ENCODE data around the gene AGBL1.

AGBL1 gene

DNA sequence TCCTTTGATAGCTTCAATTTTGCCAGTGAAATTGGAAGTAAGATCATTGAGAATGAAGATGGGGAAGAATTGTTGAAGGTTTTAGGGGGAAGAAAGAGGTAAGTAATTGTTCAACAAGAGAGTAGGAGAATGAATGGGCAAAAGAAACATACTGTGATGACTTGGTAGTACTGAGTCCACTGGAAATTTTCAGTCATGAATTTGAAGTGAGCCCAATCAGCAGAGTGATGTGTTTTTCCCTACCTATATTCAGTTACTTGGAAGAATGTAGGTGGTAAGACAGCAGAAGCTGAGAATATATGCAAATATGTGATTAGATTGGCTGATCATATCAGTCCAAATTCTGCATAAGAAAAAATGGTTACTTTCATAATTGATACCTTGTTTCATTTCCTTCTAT, 569.6 kb downstream of the AGBL1 start:
- no peak for DNase-seq (ENCODE audit: low spot score)

DNA sequence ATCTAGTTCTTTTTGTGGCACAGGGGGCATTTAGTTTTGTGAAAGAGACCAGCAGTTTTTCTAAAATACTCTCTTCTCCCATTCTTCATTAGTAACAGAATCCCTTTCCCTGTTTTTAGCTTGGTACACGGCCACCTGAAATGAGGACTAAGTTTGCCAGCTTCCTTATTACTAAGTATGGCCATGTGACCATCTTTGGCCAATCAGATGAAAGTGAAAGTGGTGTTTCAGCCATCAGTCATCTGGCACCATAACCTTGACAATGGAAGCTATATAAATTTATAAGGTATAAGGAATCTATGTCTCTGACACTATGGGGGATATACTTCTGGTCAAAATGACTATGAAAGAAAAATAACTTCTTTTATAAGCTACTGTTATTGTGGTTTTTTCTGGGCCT, 570.4 kb downstream of the AGBL1 start:
- no peak for DNase-seq (ENCODE audit: low spot score)

GRCh38 chr15:86653344-86654197, 573.9 kb downstream of the AGBL1 start:
- no peak for DNase-seq (ENCODE audit: low spot score)

DNA sequence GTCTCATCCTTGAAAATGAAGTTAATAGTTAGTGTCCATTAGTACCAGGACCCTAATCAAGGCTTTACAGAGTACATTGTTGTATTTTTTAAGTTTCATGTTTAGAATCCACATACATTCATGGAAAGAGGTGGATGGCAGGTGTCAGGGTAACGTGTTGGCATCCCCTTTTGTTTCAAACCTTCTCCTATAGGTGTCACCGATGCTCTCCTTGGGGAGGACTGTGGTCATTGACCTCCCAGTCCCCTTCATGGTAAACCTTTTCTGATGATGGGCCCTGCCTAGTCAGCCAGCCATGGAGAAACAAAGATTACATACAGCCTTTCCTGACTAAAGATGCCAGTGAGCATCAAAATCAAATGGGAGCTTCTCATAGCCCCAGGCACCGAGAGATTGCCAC, 574.8 kb downstream of the AGBL1 start:
- no peak for DNase-seq (ENCODE audit: low spot score)

DNA sequence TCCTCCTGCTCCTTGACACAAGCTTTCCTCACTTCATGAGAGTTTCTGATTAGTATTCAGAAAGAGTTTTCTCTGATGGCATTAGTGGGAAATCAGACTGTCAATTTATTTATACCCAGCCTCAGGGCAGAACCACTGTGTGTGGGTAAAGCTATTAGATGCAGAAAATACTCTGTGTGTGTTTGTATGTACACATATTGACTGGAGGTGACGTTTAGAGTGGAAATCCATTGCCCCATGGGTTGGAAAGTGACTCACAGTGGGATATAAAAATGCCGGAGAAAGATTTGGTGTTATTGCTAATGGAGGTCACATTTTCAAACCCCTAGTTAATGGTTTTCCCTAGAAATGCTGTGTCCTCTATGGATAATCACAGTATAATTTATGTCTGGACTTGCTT, 577.6 kb downstream of the AGBL1 start:
- DNase-seq (ENCODE audit: low spot score) = no peak

- no peak for DNase-seq (ENCODE audit: low spot score)
Measured at GRCh38 chr15:86659724-86660411, 580.2 kb downstream of the AGBL1 start.

- DNase-seq (ENCODE audit: low spot score) = no peak
Measured at GRCh38 chr15:86661580-86661979, 581.9 kb downstream of the AGBL1 start.

- DNase-seq (ENCODE audit: low spot score) = no peak
Measured at GRCh38 chr15:86663304-86663703, 583.6 kb downstream of the AGBL1 start.

DNA sequence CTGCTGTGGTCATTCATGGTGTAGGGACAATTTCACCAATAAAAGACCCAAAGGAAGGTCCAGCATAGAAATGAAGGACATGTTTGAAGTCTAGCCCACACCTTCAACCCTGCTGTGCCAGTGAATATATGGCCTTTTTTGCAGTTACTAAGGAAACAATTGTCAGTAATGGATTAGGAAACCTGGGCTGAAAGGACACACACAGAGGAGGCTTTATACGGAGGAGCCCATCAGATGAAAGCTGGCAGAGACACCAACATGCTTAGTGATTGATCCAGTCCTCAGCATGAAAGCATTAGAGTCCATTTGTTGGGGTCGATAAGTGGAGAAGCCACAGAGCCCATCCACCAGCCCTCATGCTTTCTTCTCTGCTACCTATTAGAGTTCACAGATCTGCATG, 584.3 kb downstream of the AGBL1 start:
- DNase-seq (ENCODE audit: low spot score) = no peak

DNA sequence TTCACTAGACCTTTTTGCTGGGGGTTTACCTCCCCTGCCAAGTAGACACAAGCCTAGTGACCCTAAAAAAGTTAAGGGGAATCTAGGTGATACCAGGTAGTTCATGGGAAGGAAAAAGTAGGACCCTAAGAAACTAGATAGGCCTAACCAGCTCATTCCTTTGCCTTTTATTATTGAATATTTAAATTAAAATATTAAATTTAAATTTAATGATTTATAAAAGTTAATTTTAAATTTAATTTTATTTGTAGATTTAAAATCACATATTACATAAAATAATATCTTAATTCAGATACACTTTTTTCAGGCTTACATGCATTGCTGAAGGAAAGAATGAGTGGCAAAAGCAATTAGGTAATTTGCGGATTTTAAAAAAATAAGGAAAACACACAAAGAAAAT, 584.9 kb downstream of the AGBL1 start:
- DNase-seq (ENCODE audit: low spot score) = no peak

GRCh38 chr15:86676002-86676401, 596.3 kb downstream of the AGBL1 start:
- DNase-seq (ENCODE audit: low spot score) = no peak

DNA sequence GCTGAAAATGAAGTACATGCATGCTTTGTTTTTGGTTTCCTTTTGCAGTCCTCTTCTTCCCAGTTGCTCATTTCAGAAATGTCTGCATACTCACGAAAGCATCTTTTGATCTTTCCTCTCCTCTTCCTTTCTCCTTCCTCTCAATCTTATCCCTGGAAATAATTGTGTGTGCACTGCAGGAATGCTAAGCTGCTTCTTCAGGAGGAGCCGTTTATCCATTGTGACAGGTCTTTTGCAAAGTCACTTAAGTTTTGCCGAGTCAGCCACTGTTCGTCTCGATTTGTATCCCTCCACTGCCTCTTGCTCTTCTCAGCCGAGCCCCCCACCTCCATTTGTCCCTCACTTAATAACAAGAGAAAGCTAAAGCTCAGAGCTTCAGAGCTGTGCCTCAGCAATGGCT, 597.6 kb downstream of the AGBL1 start:
- no peak for DNase-seq (ENCODE audit: low spot score)

DNA sequence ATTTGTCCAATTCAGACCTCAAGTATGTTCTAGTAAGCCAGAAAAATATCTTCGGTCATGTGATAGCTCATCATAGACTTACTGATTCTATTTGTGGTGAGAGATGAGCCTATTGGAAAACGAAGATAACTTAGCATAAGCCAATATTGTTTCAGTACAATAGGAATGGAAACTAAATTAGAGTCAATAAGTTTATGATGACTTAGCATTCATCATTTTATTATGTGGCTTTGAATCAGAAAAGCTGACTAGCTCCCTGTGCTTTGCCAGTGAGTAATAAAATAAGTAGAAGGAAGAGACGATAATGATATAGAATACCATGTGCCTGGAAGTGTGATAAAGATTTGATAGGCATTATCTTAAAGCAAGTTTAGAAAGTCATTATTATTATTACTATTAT, 605.6 kb downstream of the AGBL1 start:
- DNase-seq (ENCODE audit: low spot score) = no peak

GRCh38 chr15:86689006-86689405, 609.3 kb downstream of the AGBL1 start:
- no peak for DNase-seq (ENCODE audit: low spot score)

DNA sequence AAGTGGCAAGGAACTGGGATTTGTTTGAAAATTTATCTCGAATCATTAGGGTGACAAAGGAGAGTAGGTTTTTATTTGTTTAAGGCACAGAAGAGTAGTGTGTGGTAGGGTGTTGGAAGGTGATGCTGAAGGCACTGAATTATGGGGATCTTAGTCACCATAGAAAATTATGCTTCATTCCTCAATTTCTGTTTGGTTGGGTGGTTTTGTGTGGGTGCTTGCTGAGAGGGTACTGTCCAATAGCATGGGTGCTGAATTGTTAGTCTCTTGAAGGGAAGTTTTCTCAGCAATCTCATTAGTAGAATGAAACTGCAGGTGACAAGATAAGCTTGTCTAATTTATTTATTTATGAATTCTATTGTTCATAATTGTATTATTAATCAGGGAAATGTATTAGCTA, 610.9 kb downstream of the AGBL1 start:
- no peak for DNase-seq (ENCODE audit: low spot score)

GRCh38 chr15:86691091-86691663, 611.5 kb downstream of the AGBL1 start:
- no peak for DNase-seq (ENCODE audit: low spot score)

DNA sequence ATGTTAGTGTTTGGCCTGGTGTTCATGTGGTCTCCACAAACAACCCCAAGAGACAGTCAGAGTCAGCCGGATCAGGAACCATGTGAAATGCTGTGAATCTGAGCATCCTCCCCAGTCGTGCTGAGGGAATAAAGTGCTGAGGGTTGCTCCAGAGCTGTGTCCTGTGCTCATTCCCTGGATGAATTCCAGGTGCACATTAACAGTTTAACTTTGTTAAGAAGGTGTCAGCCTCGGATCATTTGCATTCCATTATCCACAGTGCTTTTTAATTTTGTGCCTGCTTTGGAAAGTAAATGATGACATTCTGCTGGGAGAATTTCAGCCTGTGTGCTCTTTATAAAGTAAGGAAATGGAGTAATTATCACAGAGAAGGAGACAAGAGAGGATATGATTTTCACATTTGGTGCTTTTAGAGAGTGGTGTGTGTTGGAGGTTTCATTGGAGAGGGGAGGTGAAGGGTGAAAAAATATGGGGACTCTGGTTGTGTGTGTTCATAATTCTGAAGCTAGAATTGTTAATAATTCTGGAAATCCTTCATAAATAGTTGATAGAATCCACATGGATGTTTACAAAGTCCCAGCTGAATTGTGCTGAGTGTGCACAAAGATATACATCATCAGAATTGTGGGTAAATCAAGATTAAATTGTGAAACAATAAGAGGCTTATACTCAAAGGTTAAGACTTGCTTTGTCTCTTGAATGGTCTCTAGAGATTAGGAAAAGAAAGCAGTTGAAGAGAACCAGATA, 621.4 kb downstream of the AGBL1 start:
- no peak for DNase-seq (ENCODE audit: low spot score)

DNA sequence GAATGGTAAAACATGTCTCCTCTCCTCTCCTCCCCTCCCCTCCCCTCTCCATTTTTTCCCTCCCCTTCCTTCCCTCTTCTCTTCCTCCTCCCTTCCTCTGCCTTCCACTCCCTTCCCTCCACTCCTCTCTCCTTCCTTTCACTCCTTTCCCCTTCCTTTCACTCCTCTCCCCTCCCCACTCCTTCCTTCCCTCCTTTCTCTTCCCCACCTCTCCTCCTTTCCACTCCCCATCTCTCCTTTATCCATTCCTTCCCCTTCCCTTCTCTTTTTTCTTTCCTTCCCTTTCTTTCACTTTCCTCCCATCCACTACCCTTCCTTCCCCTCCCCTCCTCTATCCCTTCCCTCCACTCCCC, 621.9 kb downstream of the AGBL1 start:
- no peak for DNase-seq (ENCODE audit: low spot score)

GRCh38 chr15:86706813-86707212, 627.1 kb downstream of the AGBL1 start:
- DNase-seq (ENCODE audit: low spot score) = no peak

GRCh38 chr15:86711476-86711875, 631.8 kb downstream of the AGBL1 start:
- no peak for DNase-seq (ENCODE audit: low spot score)

DNA sequence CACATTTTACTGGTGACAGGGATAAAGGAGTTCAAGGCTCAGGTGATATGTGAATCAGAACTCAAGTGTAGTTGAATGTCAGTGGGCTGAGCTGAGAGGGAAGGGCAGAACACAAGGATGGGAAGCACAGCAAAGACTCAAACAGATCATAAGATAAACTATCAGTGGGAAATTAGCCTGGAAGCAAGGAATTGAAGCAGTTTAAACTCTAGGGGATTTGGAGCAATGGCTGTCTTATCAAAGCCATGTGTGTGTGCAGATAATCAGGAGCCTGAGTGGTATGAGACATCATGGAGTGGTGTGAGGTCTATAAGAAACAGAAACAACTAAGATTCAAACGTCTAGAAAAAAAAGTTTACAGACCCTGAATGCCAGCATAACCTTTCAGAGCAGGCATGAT, 634.6 kb downstream of the AGBL1 start:
- DNase-seq (ENCODE audit: low spot score) = no peak

- no peak for DNase-seq (ENCODE audit: low spot score)
Measured at GRCh38 chr15:86725628-86726027, 646.0 kb downstream of the AGBL1 start.

All from germinal center (tissue), 1 donor.